IPS-NIHi7 (cell line): ENCODE data around the gene CD302.
"Not testable (repeated sequence)": the region's sequence is repeated elsewhere in the genome, so short reads cannot be mapped to it uniquely, and the experiment has no call there.

ENCODE experiments used
- DNase-seq: peaks from one replicate; pipeline ENCODE4 v3.0.0; 2012; ENCODE audit warnings: mixed read lengths; ENCODE audit errors: extremely low spot score

Gene CD302

DNA sequence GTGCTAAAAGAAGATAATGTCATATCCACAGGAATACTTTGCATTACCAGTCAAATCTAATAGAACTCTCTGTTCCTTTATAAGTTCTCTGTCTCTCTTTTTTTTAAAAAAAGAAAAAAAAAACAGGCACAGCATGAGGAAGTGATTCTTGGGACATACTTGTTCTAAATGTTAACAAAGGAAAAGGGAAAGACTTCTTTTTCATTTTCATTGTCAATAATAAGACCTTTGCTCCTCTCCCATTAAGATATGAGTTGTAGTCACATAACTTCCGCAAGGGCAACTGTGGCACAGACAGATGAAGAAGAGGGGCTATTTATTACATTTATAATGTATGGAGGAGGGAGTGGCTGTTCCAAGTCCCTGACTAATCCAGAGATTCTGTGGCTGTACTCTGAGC, 4.7 kb downstream of the CD302 start:
- no peak for DNase-seq

- no peak for DNase-seq
Observed at GRCh38 chr2:159792599-159792998, 5.4 kb downstream of the CD302 start.

DNA sequence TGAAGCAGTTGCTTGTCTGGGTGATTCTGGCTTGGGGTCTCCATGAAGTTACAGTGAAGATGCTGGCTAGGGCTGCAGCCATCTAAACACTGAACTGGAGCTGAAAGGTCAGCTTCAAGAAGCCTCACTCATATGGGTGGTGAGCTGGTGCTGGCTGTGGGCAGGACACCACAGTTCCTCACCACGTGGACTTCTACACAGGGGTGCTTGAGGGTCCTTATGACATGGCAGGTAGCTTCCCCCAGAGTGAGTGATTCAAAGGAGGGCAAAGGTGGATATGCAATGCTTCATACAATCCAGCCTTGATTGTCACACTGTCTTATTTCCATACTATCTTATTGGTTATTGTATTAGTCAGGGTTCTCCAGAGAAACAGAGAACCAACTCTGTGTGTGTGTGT, 6.0 kb downstream of the CD302 start:
- DNase-seq = no peak

- no peak for DNase-seq
Observed at GRCh38 chr2:159790323-159790722, 7.7 kb downstream of the CD302 start.

GRCh38 chr2:159788253-159788652, 9.8 kb downstream of the CD302 start:
- DNase-seq = no peak

DNA sequence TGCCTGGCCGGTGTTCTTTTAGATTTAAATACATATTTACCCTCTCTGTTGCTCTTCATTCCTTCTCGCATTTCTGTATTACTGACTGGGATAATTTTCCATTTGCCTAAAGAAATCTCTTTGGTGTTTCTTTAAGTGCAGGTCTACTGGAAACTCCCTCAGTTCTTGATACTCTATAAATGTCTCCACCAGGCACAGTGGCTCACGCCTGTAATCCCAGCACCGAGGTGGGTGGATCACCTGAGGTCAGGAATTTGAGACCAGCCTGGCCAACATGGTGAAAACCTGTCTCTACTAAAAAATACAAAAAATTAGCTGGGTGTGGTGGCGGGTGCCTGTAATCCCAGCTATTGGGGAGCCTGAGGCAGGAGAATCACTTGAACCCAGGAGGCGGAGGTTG, 10.4 kb downstream of the CD302 start:
- DNase-seq = not testable (repeated sequence)

GRCh38 chr2:159786938-159787337, 11.1 kb downstream of the CD302 start:
- no peak for DNase-seq

DNA sequence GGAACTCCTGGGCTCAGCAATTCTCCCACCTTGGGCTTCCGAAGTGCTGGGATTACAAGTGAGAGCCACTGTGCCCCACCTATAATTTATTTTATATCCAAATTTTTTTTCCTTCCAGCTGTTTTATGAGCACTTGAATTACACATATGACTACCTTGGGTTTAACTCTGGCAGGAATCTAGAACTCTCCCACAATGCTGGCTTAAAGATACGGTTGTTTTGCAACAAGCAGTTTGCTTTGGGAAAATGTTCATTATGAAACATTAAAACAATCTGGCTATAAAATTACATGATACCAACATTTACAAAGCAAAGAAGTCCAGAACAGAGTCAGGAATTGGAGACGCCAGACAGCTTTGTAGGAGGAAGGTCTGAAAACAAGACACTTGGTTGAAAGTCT, 12.8 kb downstream of the CD302 start:
- DNase-seq = no peak

DNA sequence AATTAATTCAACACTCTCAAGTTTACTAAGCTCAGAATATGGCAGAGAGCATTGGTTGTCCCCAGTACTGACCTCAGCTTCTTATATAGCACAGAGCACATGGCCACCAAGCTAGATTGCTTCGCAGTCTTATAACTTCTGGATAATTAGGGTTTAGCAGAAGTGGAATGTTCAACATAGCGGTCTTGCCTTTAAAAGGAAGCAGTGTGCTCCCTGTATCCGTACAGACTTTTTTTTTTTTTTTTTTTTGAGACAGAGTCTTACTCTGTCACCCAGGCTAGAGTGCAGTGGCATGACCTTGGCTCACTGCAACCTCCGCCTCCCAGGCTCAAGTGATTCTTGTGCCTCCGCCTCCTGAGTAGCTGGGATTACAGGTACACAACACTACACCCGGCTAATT, 13.3 kb downstream of the CD302 start:
- DNase-seq = not testable (repeated sequence)

- DNase-seq = no peak
Observed at GRCh38 chr2:159783556-159783955, 14.5 kb downstream of the CD302 start.

DNA sequence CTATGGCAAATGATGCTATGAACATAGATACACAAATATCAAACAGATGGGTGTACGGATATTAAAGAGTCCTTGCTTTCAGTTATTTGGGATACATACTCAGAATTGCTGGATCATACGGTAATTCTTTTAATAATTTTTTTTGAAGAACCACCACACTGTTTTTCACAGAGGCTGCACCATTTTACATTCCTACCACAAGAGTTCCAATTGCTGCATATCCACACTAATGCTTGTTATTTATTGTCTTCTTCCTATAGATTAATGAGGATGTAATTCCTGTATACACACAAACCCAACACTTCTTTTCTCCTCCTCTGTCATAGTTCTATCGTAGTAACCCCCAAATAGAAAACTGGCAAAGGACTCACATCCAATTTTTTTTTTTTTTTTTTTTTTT, 21.7 kb downstream of the CD302 start:
- no peak for DNase-seq

DNA sequence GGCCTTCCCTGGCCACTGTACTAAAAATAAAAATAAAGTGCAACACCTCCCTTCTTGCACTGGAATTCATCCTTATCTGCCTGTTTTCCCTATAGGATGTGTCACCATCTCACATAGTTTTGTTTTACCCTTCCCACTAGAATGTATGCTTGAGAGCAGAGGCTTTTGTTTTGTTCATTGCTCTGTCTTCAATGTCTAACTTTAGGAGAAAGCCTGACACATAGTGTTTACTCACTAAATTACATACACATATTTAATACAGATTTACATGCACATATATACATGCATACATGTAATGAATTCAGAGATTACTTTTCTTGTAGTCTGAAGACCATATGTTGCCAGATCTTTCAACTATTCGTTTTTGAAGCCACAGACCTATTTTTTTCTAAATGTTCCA, 23.0 kb downstream of the CD302 start:
- no peak for DNase-seq

DNA sequence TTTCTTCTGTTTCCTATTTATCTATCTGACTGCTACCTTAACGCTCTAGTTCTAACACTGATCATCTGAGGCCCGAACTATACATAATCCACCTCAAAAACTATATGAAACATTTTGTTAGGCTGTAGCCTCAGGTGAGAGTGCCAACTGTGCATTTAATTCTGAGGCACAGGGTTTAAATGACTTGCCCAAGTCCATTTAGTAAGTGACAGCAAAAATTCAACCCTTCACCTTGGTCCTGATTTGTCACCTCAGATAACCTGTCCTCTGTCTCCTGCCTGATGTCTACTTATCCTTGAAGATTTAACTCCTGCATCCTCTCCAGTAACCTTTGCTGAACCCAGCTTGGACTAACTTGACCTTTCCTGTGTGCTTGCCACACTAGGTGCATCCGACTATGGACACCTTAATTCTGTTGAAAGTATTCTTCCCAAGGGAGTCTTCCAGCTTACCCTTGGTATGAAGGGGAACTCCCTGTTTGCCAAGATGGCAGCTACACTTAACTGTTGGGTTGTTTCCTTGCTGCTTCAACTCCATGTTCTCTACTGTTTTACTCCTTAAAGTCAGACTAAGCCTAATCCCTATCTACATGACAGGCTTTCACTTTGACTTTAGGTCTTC, 23.5 kb downstream of the CD302 start:
- DNase-seq = no peak

DNA sequence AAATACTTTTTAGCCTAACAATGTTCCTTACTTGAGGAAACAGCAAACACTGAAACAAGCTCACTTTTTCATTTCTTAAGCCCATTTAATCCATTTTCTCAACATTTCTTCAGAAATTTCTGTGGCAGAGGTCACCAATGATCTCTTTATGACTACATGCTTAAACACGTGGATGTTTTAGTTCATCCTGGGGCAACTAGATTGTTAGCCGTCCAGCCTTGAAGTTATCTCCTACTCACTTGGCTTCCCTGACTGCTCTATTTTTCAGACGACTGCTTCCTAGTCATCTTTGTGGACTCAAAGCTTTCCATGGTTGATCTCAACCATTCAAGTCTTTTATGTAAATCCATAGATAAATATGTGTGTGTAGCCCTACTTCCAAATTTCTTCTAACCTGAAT, 24.1 kb downstream of the CD302 start:
- DNase-seq = no peak

- DNase-seq = no peak
Observed at GRCh38 chr2:159773426-159773825, 24.6 kb downstream of the CD302 start.

DNA sequence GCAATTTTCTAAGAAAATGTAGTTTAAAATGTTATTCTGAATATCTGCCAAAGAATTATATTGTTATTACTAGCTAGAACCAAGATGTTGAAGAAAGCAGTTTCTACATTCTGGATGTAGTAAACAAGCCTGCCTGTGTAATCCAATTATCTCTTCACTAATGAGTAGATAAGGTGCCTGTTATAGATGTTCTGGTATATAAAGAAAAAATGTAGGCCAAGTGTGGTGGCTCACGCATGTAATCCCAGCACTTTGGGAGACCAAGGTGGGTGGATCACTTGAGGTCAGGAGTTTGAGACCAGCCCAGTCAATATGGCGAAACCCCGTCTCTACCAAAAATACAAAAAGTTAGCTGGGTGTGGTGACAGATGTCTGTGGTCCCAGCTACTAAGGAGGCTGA, 28.9 kb downstream of the CD302 start:
- no peak for DNase-seq

DNA sequence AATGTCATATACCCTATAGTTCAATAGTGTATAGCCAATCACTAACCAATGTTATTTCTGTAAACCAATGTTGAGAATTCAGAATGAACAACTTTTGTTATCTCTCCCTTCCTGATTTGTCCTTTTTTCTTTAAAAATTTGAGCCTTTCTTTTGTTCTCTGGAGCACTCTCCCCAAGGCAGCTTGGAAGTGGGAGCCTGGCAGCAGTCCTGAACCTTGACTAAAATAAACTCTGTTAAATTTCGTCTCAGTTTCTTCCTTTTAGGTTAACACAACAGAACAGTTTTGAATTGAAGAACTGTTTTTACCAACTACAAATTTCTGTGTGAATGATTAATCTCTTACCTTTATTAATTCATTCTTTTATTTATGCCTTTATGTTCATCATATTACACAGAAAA, 35.9 kb downstream of the CD302 start:
- no peak for DNase-seq

GRCh38 chr2:159760326-159760725, 37.7 kb downstream of the CD302 start:
- DNase-seq = no peak

GRCh38 chr2:159759577-159759976, 38.4 kb downstream of the CD302 start:
- DNase-seq = no peak

- no peak for DNase-seq
Observed at GRCh38 chr2:159758686-159759085, 39.3 kb downstream of the CD302 start.

- DNase-seq = no peak
Observed at GRCh38 chr2:159758239-159758638, 39.8 kb downstream of the CD302 start.

DNA sequence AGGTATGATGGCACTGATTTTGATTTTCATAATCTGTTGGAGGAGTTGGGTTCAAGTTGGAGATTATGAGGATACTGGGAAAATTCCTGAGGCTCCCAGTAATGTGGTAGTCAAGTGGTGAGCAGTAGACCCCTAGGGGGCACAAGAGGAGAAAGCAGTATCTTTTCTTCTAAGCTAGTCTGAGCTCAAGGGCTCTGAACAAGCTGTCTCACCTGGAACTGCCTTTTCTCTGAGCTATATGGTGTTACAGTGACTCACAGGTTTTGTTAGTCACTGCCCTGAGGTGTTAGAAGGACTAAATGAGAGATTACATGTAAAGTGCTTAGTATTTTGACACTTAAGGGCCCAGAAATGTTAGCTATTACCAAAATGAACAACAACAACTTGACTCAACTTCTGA, 42.2 kb downstream of the CD302 start:
- DNase-seq = peak; percentile 74

GRCh38 chr2:159755014-159755413, 43.0 kb downstream of the CD302 start:
- DNase-seq = no peak

DNA sequence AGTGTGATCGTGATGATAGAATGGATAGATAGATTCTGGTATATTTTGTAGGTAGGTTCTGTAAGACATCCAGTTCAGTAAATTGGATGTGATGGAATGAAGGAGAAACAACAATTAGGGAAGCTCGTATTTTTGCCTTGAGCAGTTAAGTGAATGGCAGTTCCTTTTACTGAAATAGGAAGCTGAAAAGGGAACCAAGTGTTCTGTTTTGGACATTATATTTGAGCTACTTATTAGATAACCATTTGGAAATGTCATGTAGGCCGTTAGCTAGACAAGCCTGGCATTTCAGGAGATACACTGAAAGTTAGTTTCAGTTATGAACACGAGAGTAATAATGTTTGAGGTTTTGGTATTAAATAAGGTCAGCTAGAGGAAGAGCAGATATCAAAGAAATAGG, 44.2 kb downstream of the CD302 start:
- DNase-seq = no peak
